Stimulated activated CD4-positive, alpha-beta T cell treated with anti-CD3 and anti-CD28 coated beads, Interleukin-2, amount 100 ng/mL, for 24 hours (primary cell): Measurements from ENCODE around the gene STYK1.

Experiments
- DNase-seq, 2 donors: peaks; one replicate each; pipeline ENCODE4 v3.0.0-alpha.2; 2020

The STYK1 gene

GRCh38 chr12:10673659-10674384, at the start of gene STYK1:
Gene STYK1, minus strand, starts transcription at chr12:10674052. Its CDS starts 39,434 bp downstream, at chr12:10634618.
- peak; percentile 71 to 78 for DNase-seq

GRCh38 chr12:10722905-10723746, 49.3 kb upstream of the STYK1 start, which contains the start of gene YBX3:
Gene YBX3, minus strand, starts transcription at chr12:10723323. Its CDS starts 212 bp downstream, at chr12:10723111.
- DNase-seq = peak; percentile 43 to 70

- DNase-seq = peak; percentile 59
Observed at GRCh38 chr12:10722502-10722904, 48.7 kb upstream of the STYK1 start.

GRCh38 chr12:10721651-10722501, 48.0 kb upstream of the STYK1 start:
- DNase-seq = peak; percentile 45 to 60

GRCh38 chr12:10720974-10721650, 47.3 kb upstream of the STYK1 start:
- DNase-seq = no peak

GRCh38 chr12:10719482-10719881, 45.6 kb upstream of the STYK1 start:
- no peak for DNase-seq

GRCh38 chr12:10718279-10718821, 44.5 kb upstream of the STYK1 start:
- DNase-seq = no peak

- DNase-seq = no peak
Observed at GRCh38 chr12:10717410-10717809, 43.6 kb upstream of the STYK1 start.

- no peak for DNase-seq
Observed at GRCh38 chr12:10716704-10717315, 43.0 kb upstream of the STYK1 start.

- no peak for DNase-seq
Observed at GRCh38 chr12:10716277-10716676, 42.4 kb upstream of the STYK1 start.

- DNase-seq = no peak
Observed at GRCh38 chr12:10715491-10715890, 41.6 kb upstream of the STYK1 start.

GRCh38 chr12:10709808-10710207, 36.0 kb upstream of the STYK1 start:
- no peak for DNase-seq

GRCh38 chr12:10708862-10709261, 35.0 kb upstream of the STYK1 start:
- DNase-seq = no peak

GRCh38 chr12:10705655-10706054, 31.8 kb upstream of the STYK1 start:
- no peak for DNase-seq

- no peak for DNase-seq
Observed at GRCh38 chr12:10701843-10702242, 28.0 kb upstream of the STYK1 start.

- DNase-seq = peak; percentile 47 to 55
Observed at GRCh38 chr12:10701131-10701681, 27.4 kb upstream of the STYK1 start.

- no peak for DNase-seq
Observed at GRCh38 chr12:10700581-10700980, 26.7 kb upstream of the STYK1 start.

- no peak for DNase-seq
Observed at GRCh38 chr12:10697862-10698261, 24.0 kb upstream of the STYK1 start.

GRCh38 chr12:10697156-10697555, 23.3 kb upstream of the STYK1 start:
- DNase-seq = no peak

GRCh38 chr12:10690906-10691305, 17.1 kb upstream of the STYK1 start:
- no peak for DNase-seq

GRCh38 chr12:10689146-10689545, 15.3 kb upstream of the STYK1 start:
- DNase-seq = no peak
